Measurements from ENCODE around the gene TMEM87A.
"Not testable (repeated sequence)": the region's sequence is repeated elsewhere in the genome, so short reads cannot be mapped to it uniquely, and the experiment has no call there.

The TMEM87A gene

GRCh38 chr15:42272939-42273899 is at the start of gene TMEM87A, which contains the start of gene GANC:
Gene TMEM87A (minus strand): TSS chr15:42273433. CDS start chr15:42273398, 35 bp downstream.
Gene GANC (plus strand): TSS chr15:42273201. CDS start chr15:42274482, 1,281 bp downstream.
- peak; percentile 99 for DNase-seq

- DNase-seq = no peak
These were observed 46.0 kb upstream of the TMEM87A start for GRCh38 chr15:42319206-42319605.

- not testable (repeated sequence) for DNase-seq
These were observed 43.1 kb upstream of the TMEM87A start for GRCh38 chr15:42316282-42316805.

GRCh38 chr15:42315521-42315920 is 42.3 kb upstream of the TMEM87A start:
- DNase-seq = no peak

GRCh38 chr15:42314818-42315217 is 41.6 kb upstream of the TMEM87A start:
- no peak for DNase-seq

GRCh38 chr15:42313463-42313862 is 40.2 kb upstream of the TMEM87A start:
- peak; percentile 4 for DNase-seq

- no peak for DNase-seq
These were observed 33.4 kb upstream of the TMEM87A start for GRCh38 chr15:42306681-42307080.

GRCh38 chr15:42301004-42301403 is 27.8 kb upstream of the TMEM87A start:
- not testable (repeated sequence) for DNase-seq

GRCh38 chr15:42289166-42289565 is 15.9 kb upstream of the TMEM87A start:
- no peak for DNase-seq

- DNase-seq = no peak
These were observed 14.7 kb upstream of the TMEM87A start for GRCh38 chr15:42287931-42288330.

GRCh38 chr15:42286445-42287029 is 13.3 kb upstream of the TMEM87A start:
- peak; percentile 61 for DNase-seq

- DNase-seq = peak; percentile 30
These were observed 11.8 kb upstream of the TMEM87A start for GRCh38 chr15:42285034-42285433.

GRCh38 chr15:42284551-42284950 is 11.3 kb upstream of the TMEM87A start:
- DNase-seq = no peak

- DNase-seq = no peak
These were observed 10.4 kb upstream of the TMEM87A start for GRCh38 chr15:42283671-42284070.

- DNase-seq = no peak
These were observed 9.7 kb upstream of the TMEM87A start for GRCh38 chr15:42282926-42283325.

GRCh38 chr15:42282344-42282743 is 9.1 kb upstream of the TMEM87A start:
- DNase-seq = no peak

GRCh38 chr15:42279234-42279723 is 6.0 kb upstream of the TMEM87A start:
- DNase-seq = peak; percentile 65

GRCh38 chr15:42276762-42277161 is 3.5 kb upstream of the TMEM87A start:
- DNase-seq = no peak

GRCh38 chr15:42275780-42276391 is 2.7 kb upstream of the TMEM87A start:
- DNase-seq = peak; percentile 15

- DNase-seq = no peak
These were observed 1.4 kb upstream of the TMEM87A start for GRCh38 chr15:42274702-42274989.

- peak; percentile 82 for DNase-seq
These were observed 868 bp upstream of the TMEM87A start for GRCh38 chr15:42273900-42274701.

- DNase-seq = no peak
These were observed 2.2 kb downstream of the TMEM87A start for GRCh38 chr15:42270996-42271395.

All from hematopoietic multipotent progenitor cell treated with erythropoietin and hydrocortisone succinate and interleukin-3 and kit ligand, for 6 days (in vitro differentiated cells).